H1 (cell line): ENCODE measurements around the gene GSTA3. TPM values are rescaled to one million over a fixed set of nuclear protein-coding genes. Genes with fewer than 3 reads are reported as not detected.

Experiments used
- CBX8 ChIP-seq: fragments of 300-800, 300-1000 bp; sonication (generic); IDR thresholded peaks from 2 replicates; pipeline ENCODE4 v1.7.1; 2016; ENCODE audit warnings: low read depth, low read length, borderline replicate concordance
- CTBP2 ChIP-seq: IDR thresholded peaks from 2 replicates; pipeline ENCODE4 v1.7.0; 2011; ENCODE audit warnings: borderline replicate concordance, mild to moderate bottlenecking, moderate library complexity, mixed read lengths, low read length; ENCODE audit not compliant: insufficient read depth, insufficient read length
- EGR1 ChIP-seq: IDR thresholded peaks from 2 replicates; pipeline ENCODE4 v1.6.1; 2011; ENCODE audit warnings: low read depth, low read length, borderline replicate concordance
- GABPA ChIP-seq: IDR thresholded peaks from 2 replicates; pipeline ENCODE4 v1.6.1; 2011; ENCODE audit warnings: mild to moderate bottlenecking, low read length, moderate library complexity, borderline replicate concordance; ENCODE audit not compliant: insufficient read depth
- KDM4A ChIP-seq: IDR thresholded peaks from one replicate; pipeline ENCODE4 v1.7.1; 2012; ENCODE audit warnings: low read depth, mild to moderate bottlenecking, moderate library complexity, low read length, inconsistent platforms; ENCODE audit not compliant: severe bottlenecking
- MAFK ChIP-seq: IDR thresholded peaks from 2 replicates; pipeline ENCODE4 v1.6.1; 2012; ENCODE audit warnings: low read depth, mild to moderate bottlenecking, improper control_type of control experiment, low read length
- SAP30 ChIP-seq: fragments of 300-600 bp; sonication (generic); IDR thresholded peaks from 2 replicates; pipeline ENCODE4 v1.7.1; 2012; ENCODE audit warnings: low read length, moderate library complexity, mild to moderate bottlenecking, inconsistent platforms; ENCODE audit not compliant: insufficient read depth, insufficient replicate concordance
- SIRT6 ChIP-seq: IDR thresholded peaks from one replicate; pipeline ENCODE4 v1.7.1; 2012; ENCODE audit warnings: low read length, inconsistent platforms
- SRF ChIP-seq: IDR thresholded peaks from 2 replicates; pipeline ENCODE4 v1.6.1; 2011; ENCODE audit warnings: mild to moderate bottlenecking, low read depth, low read length, moderate library complexity
- TAF1 ChIP-seq: IDR thresholded peaks from 2 replicates; pipeline ENCODE4 v1.6.1; 2011; ENCODE audit warnings: mild to moderate bottlenecking, low read depth, low read length
- TCF12 ChIP-seq: IDR thresholded peaks from 2 replicates; pipeline ENCODE4 v1.6.1; 2011; ENCODE audit warnings: low read depth, mild to moderate bottlenecking, low read length
- TEAD4 ChIP-seq: IDR thresholded peaks from 2 replicates; pipeline ENCODE4 v1.6.1; 2012; ENCODE audit warnings: low read depth, low read length, inconsistent platforms, mixed read lengths
- polyA plus RNA-seq, 7 experiments: library from polyadenylated mRNA; depleted of rRNA in 3 of 7; stranded (reverse) in 5 of 7; unstranded in 2 of 7; fragments of >200 nt in 5 of 7; fragments of 200-250 nt in 2 of 7; gene quantifications; 1 replicate in 5 of 7; 2 replicates in 1 of 7; 4 replicates in 1 of 7; pipeline versions ENCODE4 v1.2.1 to v1.2.3, GENCODE V29; 2011 to 2013; ENCODE audit warnings: missing spikeins in 2 of 7, mixed read lengths in 2 of 7
- total RNA-seq: library from RNA; stranded (reverse); fragmentation: NEBNext Ultra II Directional; extraction: Animal tissue kit (Norgen Biotek cat#: 25700); gene quantifications from 2 replicates; pipeline ENCODE4 v1.2.1, GENCODE V29; 2021
- TF ChIP-seq, protein P1 (sequence below): fragments of 300-600 bp; sonication (generic); IDR thresholded peaks from 2 replicates; pipeline ENCODE4 v1.7.1; 2012; ENCODE audit warnings: low read length, moderate library complexity, mild to moderate bottlenecking, inconsistent platforms; ENCODE audit not compliant: insufficient replicate concordance

Gene GSTA3
- total and polyA plus RNA-seq, 2 of the 8 experiments (the other 6 are each of a cell fraction or from before 2014, with no cell fraction given), result not detected

DNA sequence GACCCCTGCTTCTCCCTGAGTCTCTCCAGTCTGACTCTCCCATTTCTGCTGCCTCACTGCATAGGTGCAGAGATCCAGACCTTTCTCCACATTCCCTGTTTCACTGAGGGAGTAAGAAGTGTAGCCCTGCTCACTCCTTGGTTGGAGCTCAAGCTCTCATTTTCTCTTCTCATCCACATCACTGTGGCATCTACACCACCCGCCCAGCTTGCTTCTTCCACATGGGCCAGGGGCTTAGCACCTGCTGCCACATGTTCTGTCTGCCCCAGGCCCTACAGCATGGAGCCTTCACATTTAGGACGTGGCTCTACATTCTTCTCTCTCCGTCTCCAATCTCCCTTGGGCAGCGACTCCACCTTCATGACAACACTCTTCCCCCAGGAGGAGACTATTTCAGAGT, 60.4 kb downstream of the GSTA3 start (continued):
- TF ChIP-seq, protein P1, sequence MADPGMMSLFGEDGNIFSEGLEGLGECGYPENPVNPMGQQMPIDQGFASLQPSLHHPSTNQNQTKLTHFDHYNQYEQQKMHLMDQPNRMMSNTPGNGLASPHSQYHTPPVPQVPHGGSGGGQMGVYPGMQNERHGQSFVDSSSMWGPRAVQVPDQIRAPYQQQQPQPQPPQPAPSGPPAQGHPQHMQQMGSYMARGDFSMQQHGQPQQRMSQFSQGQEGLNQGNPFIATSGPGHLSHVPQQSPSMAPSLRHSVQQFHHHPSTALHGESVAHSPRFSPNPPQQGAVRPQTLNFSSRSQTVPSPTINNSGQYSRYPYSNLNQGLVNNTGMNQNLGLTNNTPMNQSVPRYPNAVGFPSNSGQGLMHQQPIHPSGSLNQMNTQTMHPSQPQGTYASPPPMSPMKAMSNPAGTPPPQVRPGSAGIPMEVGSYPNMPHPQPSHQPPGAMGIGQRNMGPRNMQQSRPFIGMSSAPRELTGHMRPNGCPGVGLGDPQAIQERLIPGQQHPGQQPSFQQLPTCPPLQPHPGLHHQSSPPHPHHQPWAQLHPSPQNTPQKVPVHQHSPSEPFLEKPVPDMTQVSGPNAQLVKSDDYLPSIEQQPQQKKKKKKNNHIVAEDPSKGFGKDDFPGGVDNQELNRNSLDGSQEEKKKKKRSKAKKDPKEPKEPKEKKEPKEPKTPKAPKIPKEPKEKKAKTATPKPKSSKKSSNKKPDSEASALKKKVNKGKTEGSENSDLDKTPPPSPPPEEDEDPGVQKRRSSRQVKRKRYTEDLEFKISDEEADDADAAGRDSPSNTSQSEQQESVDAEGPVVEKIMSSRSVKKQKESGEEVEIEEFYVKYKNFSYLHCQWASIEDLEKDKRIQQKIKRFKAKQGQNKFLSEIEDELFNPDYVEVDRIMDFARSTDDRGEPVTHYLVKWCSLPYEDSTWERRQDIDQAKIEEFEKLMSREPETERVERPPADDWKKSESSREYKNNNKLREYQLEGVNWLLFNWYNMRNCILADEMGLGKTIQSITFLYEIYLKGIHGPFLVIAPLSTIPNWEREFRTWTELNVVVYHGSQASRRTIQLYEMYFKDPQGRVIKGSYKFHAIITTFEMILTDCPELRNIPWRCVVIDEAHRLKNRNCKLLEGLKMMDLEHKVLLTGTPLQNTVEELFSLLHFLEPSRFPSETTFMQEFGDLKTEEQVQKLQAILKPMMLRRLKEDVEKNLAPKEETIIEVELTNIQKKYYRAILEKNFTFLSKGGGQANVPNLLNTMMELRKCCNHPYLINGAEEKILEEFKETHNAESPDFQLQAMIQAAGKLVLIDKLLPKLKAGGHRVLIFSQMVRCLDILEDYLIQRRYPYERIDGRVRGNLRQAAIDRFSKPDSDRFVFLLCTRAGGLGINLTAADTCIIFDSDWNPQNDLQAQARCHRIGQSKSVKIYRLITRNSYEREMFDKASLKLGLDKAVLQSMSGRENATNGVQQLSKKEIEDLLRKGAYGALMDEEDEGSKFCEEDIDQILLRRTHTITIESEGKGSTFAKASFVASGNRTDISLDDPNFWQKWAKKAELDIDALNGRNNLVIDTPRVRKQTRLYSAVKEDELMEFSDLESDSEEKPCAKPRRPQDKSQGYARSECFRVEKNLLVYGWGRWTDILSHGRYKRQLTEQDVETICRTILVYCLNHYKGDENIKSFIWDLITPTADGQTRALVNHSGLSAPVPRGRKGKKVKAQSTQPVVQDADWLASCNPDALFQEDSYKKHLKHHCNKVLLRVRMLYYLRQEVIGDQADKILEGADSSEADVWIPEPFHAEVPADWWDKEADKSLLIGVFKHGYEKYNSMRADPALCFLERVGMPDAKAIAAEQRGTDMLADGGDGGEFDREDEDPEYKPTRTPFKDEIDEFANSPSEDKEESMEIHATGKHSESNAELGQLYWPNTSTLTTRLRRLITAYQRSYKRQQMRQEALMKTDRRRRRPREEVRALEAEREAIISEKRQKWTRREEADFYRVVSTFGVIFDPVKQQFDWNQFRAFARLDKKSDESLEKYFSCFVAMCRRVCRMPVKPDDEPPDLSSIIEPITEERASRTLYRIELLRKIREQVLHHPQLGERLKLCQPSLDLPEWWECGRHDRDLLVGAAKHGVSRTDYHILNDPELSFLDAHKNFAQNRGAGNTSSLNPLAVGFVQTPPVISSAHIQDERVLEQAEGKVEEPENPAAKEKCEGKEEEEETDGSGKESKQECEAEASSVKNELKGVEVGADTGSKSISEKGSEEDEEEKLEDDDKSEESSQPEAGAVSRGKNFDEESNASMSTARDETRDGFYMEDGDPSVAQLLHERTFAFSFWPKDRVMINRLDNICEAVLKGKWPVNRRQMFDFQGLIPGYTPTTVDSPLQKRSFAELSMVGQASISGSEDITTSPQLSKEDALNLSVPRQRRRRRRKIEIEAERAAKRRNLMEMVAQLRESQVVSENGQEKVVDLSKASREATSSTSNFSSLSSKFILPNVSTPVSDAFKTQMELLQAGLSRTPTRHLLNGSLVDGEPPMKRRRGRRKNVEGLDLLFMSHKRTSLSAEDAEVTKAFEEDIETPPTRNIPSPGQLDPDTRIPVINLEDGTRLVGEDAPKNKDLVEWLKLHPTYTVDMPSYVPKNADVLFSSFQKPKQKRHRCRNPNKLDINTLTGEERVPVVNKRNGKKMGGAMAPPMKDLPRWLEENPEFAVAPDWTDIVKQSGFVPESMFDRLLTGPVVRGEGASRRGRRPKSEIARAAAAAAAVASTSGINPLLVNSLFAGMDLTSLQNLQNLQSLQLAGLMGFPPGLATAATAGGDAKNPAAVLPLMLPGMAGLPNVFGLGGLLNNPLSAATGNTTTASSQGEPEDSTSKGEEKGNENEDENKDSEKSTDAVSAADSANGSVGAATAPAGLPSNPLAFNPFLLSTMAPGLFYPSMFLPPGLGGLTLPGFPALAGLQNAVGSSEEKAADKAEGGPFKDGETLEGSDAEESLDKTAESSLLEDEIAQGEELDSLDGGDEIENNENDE, result no peak
- TF ChIP-seq TCF12 (no peak), CTBP2 (no peak), TAF1 (no peak), GABPA (no peak), SRF (no peak), KDM4A (no peak), MAFK (no peak), CBX8 (no peak), SIRT6 (no peak), TEAD4 (no peak), EGR1 (no peak), SAP30 (no peak)
